NCI-H748 (cell line): ENCODE data around the gene OGDHL.

Source experiments
- DNase-seq: peaks from one replicate; lab custom pipeline; 2025; ENCODE audit not compliant: unreplicated experiment; lab: John Stamatoyannopoulos, UW

The OGDHL gene

GRCh38 chr10:49696311-49696710 is 65.8 kb downstream of the OGDHL start:
- no peak for DNase-seq

GRCh38 chr10:49694466-49694865 is 67.7 kb downstream of the OGDHL start:
- DNase-seq = no peak

- DNase-seq = no peak
These were observed 70.5 kb downstream of the OGDHL start for GRCh38 chr10:49691588-49691987.

- DNase-seq = no peak
These were observed 71.3 kb downstream of the OGDHL start for GRCh38 chr10:49690698-49691356.

- DNase-seq = no peak
These were observed 72.1 kb downstream of the OGDHL start for GRCh38 chr10:49689882-49690510.

GRCh38 chr10:49688920-49689319 is 73.2 kb downstream of the OGDHL start:
- DNase-seq = no peak

GRCh38 chr10:49688261-49688846 is 73.8 kb downstream of the OGDHL start:
- DNase-seq = no peak

- no peak for DNase-seq
These were observed 75.5 kb downstream of the OGDHL start for GRCh38 chr10:49686651-49687050.
